Spleen (tissue), 11 donors: ENCODE data around the gene PACSIN3. TPM values are rescaled to one million over a fixed set of nuclear protein-coding genes. Genes with fewer than 3 reads are reported as not detected.

Experiments used
- DNase-seq: peaks from one replicate; pipeline ENCODE4 v3.0.0-alpha.2; 2020
- H3K27ac ChIP-seq, 8 donors: fragments of 200-600 bp; sonication (generic) in 7 of 8; 1 replicate in 4 of 8; 2 replicates in 4 of 8; pipeline versions ENCODE4 v1.5.0 to v1.8.0; 2016 to 2021; ENCODE audit warnings: inconsistent platforms in 4 of 8, mild to moderate bottlenecking in 4 of 8, moderate library complexity in 1 of 8
- H3K27me3 ChIP-seq, 7 donors: fragments of 200-600 bp; sonication (generic) in 6 of 7; replicated peaks in 1 of 7; 1 replicate in 4 of 7; 2 replicates in 3 of 7; pipeline versions ENCODE4 v1.5.0 to v1.8.0; 2016 to 2021; ENCODE audit warnings: inconsistent platforms in 3 of 7, mild to moderate bottlenecking in 1 of 7
- H3K36me3 ChIP-seq, 6 donors: fragments of 200-600 bp; sonication (generic) in 5 of 6; 1 replicate in 4 of 6; 2 replicates in 2 of 6; pipeline versions ENCODE4 v1.5.0 to v1.8.0; 2016 to 2021; ENCODE audit warnings: inconsistent platforms in 2 of 6
- H3K4me1 ChIP-seq, 6 donors: fragments of 200-600 bp; sonication (generic) in 5 of 6; 1 replicate in 3 of 6; 2 replicates in 3 of 6; pipeline versions ENCODE4 v1.5.0 to v1.8.0; 2016 to 2021; ENCODE audit warnings: inconsistent platforms in 3 of 6
- H3K4me3 ChIP-seq, 8 donors: fragments of 200-600 bp; sonication (generic) in 7 of 8; 1 replicate in 4 of 8; 2 replicates in 4 of 8; pipeline versions ENCODE4 v1.5.0 to v1.8.0; 2016 to 2021; ENCODE audit warnings: inconsistent platforms in 4 of 8, mild to moderate bottlenecking in 4 of 8, moderate library complexity in 2 of 8
- H3K9me3 ChIP-seq, 8 donors: fragments of 200-600 bp; sonication (generic) in 7 of 8; 1 replicate in 4 of 8; 2 replicates in 4 of 8; pipeline versions ENCODE4 v1.5.0 to v1.8.0; 2016 to 2021; ENCODE audit warnings: inconsistent platforms in 4 of 8
- POLR2A ChIP-seq, 3 donors: fragments of 450-650 bp; IDR thresholded peaks; one replicate each; pipeline ENCODE4 v1.5.1; 2017; ENCODE audit warnings: antibody characterized with exemption in 3 of 3, mild to moderate bottlenecking in 1 of 3
- POLR2AphosphoS5 ChIP-seq, 3 donors: sonication (generic); formaldehyde crosslinking; IDR thresholded peaks; one replicate each; pipeline ENCODE4 v1.5.1; 2017; ENCODE audit warnings: antibody characterized with exemption in 3 of 3
- WGBS, 5 donors: extraction: QIAGEN DNeasy Blood & Tissue Kit in 3 of 5; methylation state at CpG; one replicate each; pipeline versions ENCODE4 v1.1.5 to v1.1.7; 2013 to 2018; 5-methylcytosine and 5-hydroxymethylcytosine counted together
- intact Hi-C: fragments of 100-400 bp; cut with DNase I; formaldehyde crosslinking; loops from one replicate; pipeline ENCODE4 v1.15.0; 2023; ENCODE audit warnings: low total_unique reads
- polyA plus RNA-seq, 3 donors: library from polyadenylated mRNA; stranded (reverse); fragments of 200-250 nt; gene quantifications; one replicate each; pipeline ENCODE4 v1.2.1, GENCODE V29; 2013
- total RNA-seq, 7 donors: library from RNA; depleted of rRNA in 3 of 7; stranded (reverse); fragments of >200 nt in 3 of 7; fragmentation: NEBNext Ultra II Directional in 4 of 7; extraction: Animal tissue kit (Norgen Biotek cat#: 25700) in 4 of 7; gene quantifications; one replicate each; pipeline versions ENCODE4 v1.1.0 to v1.2.1, GENCODE V29; 2016 to 2021
- TF ChIP-seq, protein P1 (sequence below), 11 experiments: fragments of 200-600 bp in 7 of 11; fragments of 450-650 bp in 4 of 11; sonication (generic) in 4 of 11; IDR thresholded peaks in 8 of 11; conservative IDR thresholded peaks in 3 of 11; 1 replicate in 7 of 11; 2 replicates in 4 of 11; pipeline versions ENCODE4 v1.4.0 to v1.8.0; 2016 to 2021; ENCODE audit warnings: antibody characterized with exemption in 11 of 11, inconsistent platforms in 4 of 11, mild to moderate bottlenecking in 1 of 11
- donor health status: healthy with polysubstance abuse.
- donor health status: DM: no; HTN: no; CAD: no; lungs with moderate emphysema.
- donor health status: DM: no; HTN: no; CAD: no.
- donor health status: Bipolar disorder and iron deficiency.
- donor health status: healthy.
- donor health status: DM: no; HTN: no; CAD: no.
- donor health status: DM: yes; HTN: yes; CAD: no.

The PACSIN3 gene
- total and polyA plus RNA-seq, 10 donors = 1.2 to 13.0 (median 3.1) TPM

DNA sequence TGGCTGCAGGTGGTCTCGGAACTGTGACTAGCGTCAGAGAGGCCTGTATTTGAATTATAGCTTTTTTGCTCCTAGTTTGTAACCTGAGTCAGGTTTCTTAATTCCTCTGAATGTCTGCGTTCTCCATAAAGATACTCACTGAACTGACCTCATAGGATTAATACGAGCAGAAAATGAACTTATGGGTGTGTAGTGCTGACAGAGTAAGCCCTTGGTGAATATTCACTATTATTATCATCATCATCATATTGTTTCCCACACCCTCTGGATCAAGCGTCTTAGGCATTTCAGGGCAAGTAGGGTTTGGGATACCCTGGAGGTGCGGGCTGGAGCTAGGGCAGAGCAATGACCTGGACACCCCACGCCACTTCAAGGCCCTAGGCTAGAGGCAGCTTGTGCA is 38.6 kb downstream of the PACSIN3 start:
- H3K36me3 ChIP-seq = peaks cover 0 to 7% (median 0%) of the 10 kb centered on the region in 6 donors
- 92 to 99% (median 96%) methylated on average over 7 of the region's 7 CpGs for WGBS, 5 donors
- DNase-seq = no peak
- H3K27me3 ChIP-seq = no peaks in the 10 kb centered on the region
- intact Hi-C loops = no loop called here
- no peak overlapping the region for H3K27ac ChIP-seq
- H3K9me3 ChIP-seq = no peaks in the 10 kb centered on the region
- peaks cover 0 to 8% (median 2%) of the 10 kb centered on the region in 6 donors for H3K4me1 ChIP-seq
- no peak overlapping the region for H3K4me3 ChIP-seq
- TF ChIP-seq POLR2A (IDR thresholded peaks at IDR 0.05) (no peak), POLR2AphosphoS5 (IDR thresholded peaks at IDR 0.05) (no peak)
- TF ChIP-seq, protein P1, sequence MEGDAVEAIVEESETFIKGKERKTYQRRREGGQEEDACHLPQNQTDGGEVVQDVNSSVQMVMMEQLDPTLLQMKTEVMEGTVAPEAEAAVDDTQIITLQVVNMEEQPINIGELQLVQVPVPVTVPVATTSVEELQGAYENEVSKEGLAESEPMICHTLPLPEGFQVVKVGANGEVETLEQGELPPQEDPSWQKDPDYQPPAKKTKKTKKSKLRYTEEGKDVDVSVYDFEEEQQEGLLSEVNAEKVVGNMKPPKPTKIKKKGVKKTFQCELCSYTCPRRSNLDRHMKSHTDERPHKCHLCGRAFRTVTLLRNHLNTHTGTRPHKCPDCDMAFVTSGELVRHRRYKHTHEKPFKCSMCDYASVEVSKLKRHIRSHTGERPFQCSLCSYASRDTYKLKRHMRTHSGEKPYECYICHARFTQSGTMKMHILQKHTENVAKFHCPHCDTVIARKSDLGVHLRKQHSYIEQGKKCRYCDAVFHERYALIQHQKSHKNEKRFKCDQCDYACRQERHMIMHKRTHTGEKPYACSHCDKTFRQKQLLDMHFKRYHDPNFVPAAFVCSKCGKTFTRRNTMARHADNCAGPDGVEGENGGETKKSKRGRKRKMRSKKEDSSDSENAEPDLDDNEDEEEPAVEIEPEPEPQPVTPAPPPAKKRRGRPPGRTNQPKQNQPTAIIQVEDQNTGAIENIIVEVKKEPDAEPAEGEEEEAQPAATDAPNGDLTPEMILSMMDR (IDR thresholded peaks at IDR 0.05 in 8 of 11, conservative IDR thresholded peaks at IDR 0.05 in 3 of 11) = no peak

GRCh38 chr11:47147250-47147649 is 39.0 kb downstream of the PACSIN3 start:
- 88 to 98% (median 91%) methylated on average over 2 of the region's 2 CpGs for WGBS, 5 donors

DNA sequence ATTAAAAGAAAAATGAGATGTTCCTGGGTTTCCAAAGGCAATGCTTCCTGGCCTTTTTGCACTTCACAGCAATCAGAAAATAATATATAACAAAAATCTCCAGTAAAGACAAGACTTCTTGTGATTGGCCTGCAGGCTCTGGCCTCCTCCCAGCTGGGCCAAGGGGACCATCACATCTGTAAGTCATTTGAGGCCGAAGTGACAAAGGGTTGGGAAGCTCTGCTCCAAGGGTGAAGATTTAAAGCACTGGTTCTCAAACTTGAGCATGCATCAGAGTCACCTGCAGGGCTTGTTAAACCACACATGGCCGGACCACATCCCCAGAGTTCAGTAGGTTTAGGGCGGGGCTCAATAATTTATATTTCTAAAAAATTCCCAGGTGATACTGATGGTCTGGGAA is 41.7 kb downstream of the PACSIN3 start:
- no peak for TF ChIP-seq POLR2AphosphoS5 (IDR thresholded peaks at IDR 0.05)
- TF ChIP-seq, protein P1 (IDR thresholded peaks at IDR 0.05 in 8 of 11, conservative IDR thresholded peaks at IDR 0.05 in 3 of 11) = no peak
- no peak for TF ChIP-seq POLR2A (IDR thresholded peaks at IDR 0.05)
- H3K36me3 ChIP-seq = peaks cover 0 to 10% (median 0%) of the 10 kb centered on the region in 6 donors
- H3K9me3 ChIP-seq = no peaks in the 10 kb centered on the region
- WGBS, 5 donors = 93 to 97% (median 95%) methylated on average over 3 of the region's 3 CpGs
- H3K4me1 ChIP-seq = no peaks in the 10 kb centered on the region
- no peaks in the 10 kb centered on the region for H3K27me3 ChIP-seq
- no peak overlapping the region for H3K27ac ChIP-seq
- no peak for DNase-seq
- intact Hi-C loops = no loop called here
- no peak overlapping the region for H3K4me3 ChIP-seq

More at GRCh38 chr11:47147250-47147649, 39.0 kb downstream of the PACSIN3 start:
- Histone ChIP-seq H3K27me3 (no peaks in the 10 kb centered on the region), H3K36me3 (peaks cover 0 to 7% (median 0%) of the 10 kb centered on the region in 6 donors), H3K4me3 (no peak overlapping the region), H3K4me1 (peaks cover 0 to 3% (median 0%) of the 10 kb centered on the region in 6 donors), H3K9me3 (no peaks in the 10 kb centered on the region), H3K27ac (no peak overlapping the region)
- intact Hi-C loops = no loop called here
- TF ChIP-seq, protein P1 (IDR thresholded peaks at IDR 0.05 in 8 of 11, conservative IDR thresholded peaks at IDR 0.05 in 3 of 11) = no peak
- TF ChIP-seq POLR2A (IDR thresholded peaks at IDR 0.05) = no peak
- TF ChIP-seq POLR2AphosphoS5 (IDR thresholded peaks at IDR 0.05) = no peak
- no peak for DNase-seq

DNA sequence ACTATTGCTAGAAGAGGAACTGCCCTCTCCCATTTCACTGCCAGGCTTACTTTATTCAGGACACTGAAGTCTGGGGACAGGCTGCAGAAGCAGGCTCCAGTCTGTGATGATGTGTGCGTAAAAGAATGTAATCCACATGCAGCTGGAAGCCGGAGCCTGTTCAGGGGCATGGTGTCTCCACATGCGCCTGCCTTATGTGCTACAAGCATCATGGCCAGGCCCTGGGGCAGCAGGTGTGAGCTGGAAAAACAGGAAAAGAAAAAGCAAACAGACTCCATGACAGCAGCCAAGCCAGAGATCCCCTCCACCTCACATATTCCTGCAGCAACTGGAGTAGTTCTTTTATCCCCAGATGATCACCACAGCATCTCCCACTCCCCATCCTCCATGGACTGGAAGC is 42.9 kb downstream of the PACSIN3 start:
- H3K27me3 ChIP-seq = no peaks in the 10 kb centered on the region
- TF ChIP-seq POLR2A (IDR thresholded peaks at IDR 0.05) (no peak), POLR2AphosphoS5 (IDR thresholded peaks at IDR 0.05) (no peak)
- TF ChIP-seq, protein P1 (IDR thresholded peaks at IDR 0.05 in 8 of 11, conservative IDR thresholded peaks at IDR 0.05 in 3 of 11) = no peak
- intact Hi-C loops = no loop called here
- DNase-seq = no peak
- H3K27ac ChIP-seq = no peak overlapping the region
- H3K4me3 ChIP-seq = no peak overlapping the region
- 90 to 100% (median 93%) methylated on average over 3 of the region's 3 CpGs for WGBS, 5 donors
- H3K4me1 ChIP-seq = no peaks in the 10 kb centered on the region
- H3K36me3 ChIP-seq = peaks cover 0 to 17% (median 0%) of the 10 kb centered on the region in 6 donors
- no peaks in the 10 kb centered on the region for H3K9me3 ChIP-seq
